ENCODE data around the gene ELP5. TPM values are rescaled to one million over a fixed set of nuclear protein-coding genes. Genes with fewer than 3 reads are reported as not detected.

Gene ELP5
- total and polyA plus RNA-seq, 2 experiments from 2014 or later = 38.3 to 41.4 TPM

DNA sequence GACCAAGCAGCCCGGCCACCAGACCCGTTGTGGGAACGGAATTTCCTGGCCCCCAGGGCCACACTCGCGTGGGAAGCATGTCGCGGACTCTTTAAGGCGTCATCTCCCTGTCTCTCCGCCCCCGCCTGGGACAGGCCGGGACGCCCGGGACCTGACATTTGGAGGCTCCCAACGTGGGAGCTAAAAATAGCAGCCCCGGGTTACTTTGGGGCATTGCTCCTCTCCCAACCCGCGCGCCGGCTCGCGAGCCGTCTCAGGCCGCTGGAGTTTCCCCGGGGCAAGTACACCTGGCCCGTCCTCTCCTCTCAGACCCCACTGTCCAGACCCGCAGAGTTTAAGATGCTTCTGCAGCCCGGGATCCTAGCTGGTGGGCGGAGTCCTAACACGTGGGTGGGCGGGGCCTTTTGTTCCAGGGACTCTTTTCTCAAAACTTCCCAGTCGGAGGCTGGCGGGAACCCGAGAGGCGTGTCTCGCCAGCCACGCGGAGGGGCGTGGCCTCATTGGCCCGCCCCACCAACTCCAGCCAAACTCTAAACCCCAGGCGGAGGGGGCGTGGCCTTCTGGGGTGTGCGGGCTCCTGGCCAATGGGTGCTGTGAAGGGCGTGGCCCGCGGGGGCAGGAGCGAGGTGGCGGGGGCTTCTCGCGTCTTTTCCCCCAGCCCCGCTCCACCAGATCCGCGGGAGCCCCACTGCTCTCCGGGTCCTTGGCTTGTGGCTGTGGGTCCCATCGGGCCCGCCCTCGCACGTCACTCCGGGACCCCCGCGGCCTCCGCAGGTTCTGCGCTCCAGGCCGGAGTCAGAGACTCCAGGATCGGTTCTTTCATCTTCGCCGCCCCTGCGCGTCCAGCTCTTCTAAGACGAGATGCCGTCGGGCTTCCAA is 29.3 kb downstream of the ELP5 start, which contains the start of gene SLC2A4:
SLC2A4 (plus strand) TSS at position 645 of the 879 bp plus-strand sequence; CDS start at position 862, 217 bp downstream.
- H3K36me3 ChIP-seq (ENCODE audit: insufficient read depth) = peaks cover 5% of the 10 kb centered on the region; the same call in 1 of the 2 replicates
- DNase-seq (ENCODE audit: low spot score) (peak; percentile 99), ATAC-seq (peak; percentile 71)
- TF ChIP-seq EZH2 (IDR thresholded peaks at IDR 0.05; ENCODE audit: low read depth, unreplicated experiment) (no peak), STAT1 (IDR thresholded peaks at IDR 0.05; ENCODE audit: unreplicated experiment) (no peak), NANOG (IDR thresholded peaks at IDR 0.05; ENCODE audit: borderline replicate concordance) (no peak), ZNF114 (CRISPR knock-in tag; IDR thresholded peaks at IDR 0.05) (no peak), EZH2phosphoT487 (IDR thresholded peaks at IDR 0.05; ENCODE audit: unreplicated experiment) (no peak), ZNF331 (CRISPR knock-in tag; IDR thresholded peaks at IDR 0.05; ENCODE audit: low read depth) (no peak), JUNB (IDR thresholded peaks at IDR 0.05; ENCODE audit: unreplicated experiment) (no peak), POLR2AphosphoS5 (IDR thresholded peaks at IDR 0.05; ENCODE audit: low read depth) (no peak), CREB1 (CRISPR knock-in tag; IDR thresholded peaks at IDR 0.05; ENCODE audit: low read depth) (no peak)
- TF ChIP-seq, protein P1, sequence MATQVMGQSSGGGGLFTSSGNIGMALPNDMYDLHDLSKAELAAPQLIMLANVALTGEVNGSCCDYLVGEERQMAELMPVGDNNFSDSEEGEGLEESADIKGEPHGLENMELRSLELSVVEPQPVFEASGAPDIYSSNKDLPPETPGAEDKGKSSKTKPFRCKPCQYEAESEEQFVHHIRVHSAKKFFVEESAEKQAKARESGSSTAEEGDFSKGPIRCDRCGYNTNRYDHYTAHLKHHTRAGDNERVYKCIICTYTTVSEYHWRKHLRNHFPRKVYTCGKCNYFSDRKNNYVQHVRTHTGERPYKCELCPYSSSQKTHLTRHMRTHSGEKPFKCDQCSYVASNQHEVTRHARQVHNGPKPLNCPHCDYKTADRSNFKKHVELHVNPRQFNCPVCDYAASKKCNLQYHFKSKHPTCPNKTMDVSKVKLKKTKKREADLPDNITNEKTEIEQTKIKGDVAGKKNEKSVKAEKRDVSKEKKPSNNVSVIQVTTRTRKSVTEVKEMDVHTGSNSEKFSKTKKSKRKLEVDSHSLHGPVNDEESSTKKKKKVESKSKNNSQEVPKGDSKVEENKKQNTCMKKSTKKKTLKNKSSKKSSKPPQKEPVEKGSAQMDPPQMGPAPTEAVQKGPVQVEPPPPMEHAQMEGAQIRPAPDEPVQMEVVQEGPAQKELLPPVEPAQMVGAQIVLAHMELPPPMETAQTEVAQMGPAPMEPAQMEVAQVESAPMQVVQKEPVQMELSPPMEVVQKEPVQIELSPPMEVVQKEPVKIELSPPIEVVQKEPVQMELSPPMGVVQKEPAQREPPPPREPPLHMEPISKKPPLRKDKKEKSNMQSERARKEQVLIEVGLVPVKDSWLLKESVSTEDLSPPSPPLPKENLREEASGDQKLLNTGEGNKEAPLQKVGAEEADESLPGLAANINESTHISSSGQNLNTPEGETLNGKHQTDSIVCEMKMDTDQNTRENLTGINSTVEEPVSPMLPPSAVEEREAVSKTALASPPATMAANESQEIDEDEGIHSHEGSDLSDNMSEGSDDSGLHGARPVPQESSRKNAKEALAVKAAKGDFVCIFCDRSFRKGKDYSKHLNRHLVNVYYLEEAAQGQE (IDR thresholded peaks at IDR 0.05; ENCODE audit: unreplicated experiment) = no peak
- TF ChIP-seq, protein P2, sequence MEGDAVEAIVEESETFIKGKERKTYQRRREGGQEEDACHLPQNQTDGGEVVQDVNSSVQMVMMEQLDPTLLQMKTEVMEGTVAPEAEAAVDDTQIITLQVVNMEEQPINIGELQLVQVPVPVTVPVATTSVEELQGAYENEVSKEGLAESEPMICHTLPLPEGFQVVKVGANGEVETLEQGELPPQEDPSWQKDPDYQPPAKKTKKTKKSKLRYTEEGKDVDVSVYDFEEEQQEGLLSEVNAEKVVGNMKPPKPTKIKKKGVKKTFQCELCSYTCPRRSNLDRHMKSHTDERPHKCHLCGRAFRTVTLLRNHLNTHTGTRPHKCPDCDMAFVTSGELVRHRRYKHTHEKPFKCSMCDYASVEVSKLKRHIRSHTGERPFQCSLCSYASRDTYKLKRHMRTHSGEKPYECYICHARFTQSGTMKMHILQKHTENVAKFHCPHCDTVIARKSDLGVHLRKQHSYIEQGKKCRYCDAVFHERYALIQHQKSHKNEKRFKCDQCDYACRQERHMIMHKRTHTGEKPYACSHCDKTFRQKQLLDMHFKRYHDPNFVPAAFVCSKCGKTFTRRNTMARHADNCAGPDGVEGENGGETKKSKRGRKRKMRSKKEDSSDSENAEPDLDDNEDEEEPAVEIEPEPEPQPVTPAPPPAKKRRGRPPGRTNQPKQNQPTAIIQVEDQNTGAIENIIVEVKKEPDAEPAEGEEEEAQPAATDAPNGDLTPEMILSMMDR (conservative IDR thresholded peaks at IDR 0.05; ENCODE audit: low read depth in 2 of 2) = no peak
- TF ChIP-seq, protein P3, sequence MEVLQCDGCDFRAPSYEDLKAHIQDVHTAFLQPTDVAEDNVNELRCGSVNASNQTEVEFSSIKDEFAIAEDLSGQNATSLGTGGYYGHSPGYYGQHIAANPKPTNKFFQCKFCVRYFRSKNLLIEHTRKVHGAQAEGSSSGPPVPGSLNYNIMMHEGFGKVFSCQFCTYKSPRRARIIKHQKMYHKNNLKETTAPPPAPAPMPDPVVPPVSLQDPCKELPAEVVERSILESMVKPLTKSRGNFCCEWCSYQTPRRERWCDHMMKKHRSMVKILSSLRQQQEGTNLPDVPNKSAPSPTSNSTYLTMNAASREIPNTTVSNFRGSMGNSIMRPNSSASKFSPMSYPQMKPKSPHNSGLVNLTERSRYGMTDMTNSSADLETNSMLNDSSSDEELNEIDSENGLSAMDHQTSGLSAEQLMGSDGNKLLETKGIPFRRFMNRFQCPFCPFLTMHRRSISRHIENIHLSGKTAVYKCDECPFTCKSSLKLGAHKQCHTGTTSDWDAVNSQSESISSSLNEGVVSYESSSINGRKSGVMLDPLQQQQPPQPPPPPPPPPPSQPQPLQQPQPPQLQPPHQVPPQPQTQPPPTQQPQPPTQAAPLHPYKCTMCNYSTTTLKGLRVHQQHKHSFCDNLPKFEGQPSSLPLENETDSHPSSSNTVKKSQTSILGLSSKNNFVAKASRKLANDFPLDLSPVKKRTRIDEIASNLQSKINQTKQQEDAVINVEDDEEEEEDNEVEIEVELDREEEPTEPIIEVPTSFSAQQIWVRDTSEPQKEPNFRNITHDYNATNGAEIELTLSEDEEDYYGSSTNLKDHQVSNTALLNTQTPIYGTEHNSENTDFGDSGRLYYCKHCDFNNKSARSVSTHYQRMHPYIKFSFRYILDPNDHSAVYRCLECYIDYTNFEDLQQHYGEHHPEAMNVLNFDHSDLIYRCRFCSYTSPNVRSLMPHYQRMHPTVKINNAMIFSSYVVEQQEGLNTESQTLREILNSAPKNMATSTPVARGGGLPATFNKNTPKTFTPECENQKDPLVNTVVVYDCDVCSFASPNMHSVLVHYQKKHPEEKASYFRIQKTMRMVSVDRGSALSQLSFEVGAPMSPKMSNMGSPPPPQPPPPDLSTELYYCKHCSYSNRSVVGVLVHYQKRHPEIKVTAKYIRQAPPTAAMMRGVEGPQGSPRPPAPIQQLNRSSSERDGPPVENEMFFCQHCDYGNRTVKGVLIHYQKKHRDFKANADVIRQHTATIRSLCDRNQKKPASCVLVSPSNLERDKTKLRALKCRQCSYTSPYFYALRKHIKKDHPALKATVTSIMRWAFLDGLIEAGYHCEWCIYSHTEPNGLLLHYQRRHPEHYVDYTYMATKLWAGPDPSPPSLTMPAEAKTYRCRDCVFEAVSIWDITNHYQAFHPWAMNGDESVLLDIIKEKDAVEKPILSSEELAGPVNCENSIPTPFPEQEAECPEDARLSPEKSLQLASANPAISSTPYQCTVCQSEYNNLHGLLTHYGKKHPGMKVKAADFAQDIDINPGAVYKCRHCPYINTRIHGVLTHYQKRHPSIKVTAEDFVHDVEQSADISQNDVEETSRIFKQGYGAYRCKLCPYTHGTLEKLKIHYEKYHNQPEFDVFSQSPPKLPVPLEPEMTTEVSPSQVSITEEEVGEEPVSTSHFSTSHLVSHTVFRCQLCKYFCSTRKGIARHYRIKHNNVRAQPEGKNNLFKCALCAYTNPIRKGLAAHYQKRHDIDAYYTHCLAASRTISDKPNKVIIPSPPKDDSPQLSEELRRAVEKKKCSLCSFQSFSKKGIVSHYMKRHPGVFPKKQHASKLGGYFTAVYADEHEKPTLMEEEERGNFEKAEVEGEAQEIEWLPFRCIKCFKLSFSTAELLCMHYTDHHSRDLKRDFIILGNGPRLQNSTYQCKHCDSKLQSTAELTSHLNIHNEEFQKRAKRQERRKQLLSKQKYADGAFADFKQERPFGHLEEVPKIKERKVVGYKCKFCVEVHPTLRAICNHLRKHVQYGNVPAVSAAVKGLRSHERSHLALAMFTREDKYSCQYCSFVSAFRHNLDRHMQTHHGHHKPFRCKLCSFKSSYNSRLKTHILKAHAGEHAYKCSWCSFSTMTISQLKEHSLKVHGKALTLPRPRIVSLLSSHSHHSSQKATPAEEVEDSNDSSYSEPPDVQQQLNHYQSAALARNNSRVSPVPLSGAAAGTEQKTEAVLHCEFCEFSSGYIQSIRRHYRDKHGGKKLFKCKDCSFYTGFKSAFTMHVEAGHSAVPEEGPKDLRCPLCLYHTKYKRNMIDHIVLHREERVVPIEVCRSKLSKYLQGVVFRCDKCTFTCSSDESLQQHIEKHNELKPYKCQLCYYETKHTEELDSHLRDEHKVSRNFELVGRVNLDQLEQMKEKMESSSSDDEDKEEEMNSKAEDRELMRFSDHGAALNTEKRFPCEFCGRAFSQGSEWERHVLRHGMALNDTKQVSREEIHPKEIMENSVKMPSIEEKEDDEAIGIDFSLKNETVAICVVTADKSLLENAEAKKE (CRISPR knock-in tag; IDR thresholded peaks at IDR 0.05) = no peak
- TF ChIP-seq, protein P4, sequence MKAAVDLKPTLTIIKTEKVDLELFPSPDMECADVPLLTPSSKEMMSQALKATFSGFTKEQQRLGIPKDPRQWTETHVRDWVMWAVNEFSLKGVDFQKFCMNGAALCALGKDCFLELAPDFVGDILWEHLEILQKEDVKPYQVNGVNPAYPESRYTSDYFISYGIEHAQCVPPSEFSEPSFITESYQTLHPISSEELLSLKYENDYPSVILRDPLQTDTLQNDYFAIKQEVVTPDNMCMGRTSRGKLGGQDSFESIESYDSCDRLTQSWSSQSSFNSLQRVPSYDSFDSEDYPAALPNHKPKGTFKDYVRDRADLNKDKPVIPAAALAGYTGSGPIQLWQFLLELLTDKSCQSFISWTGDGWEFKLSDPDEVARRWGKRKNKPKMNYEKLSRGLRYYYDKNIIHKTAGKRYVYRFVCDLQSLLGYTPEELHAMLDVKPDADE (IDR thresholded peaks at IDR 0.05) = no peak
- no peaks in the 10 kb centered on the region for H3K9me2 ChIP-seq (ENCODE audit: insufficient read depth)
- H3K4me2 ChIP-seq = peak within 1 kb of the TSS; percentile 86
- H3K4me1 ChIP-seq (ENCODE audit: insufficient read depth) = peaks cover 13% of the 10 kb centered on the region; the same call in 1 of the 2 replicates
- peak within 1 kb of the TSS; percentile 76 for H2AFZ ChIP-seq
- H4K20me1 ChIP-seq (replicated peaks; ENCODE audit: insufficient read depth) = peaks cover 3% of the 10 kb centered on the region; the same call in 1 of the 2 replicates
- Mint-ChIP-seq H3K27ac (no peak within 1 kb of the TSS), H3K4me1 (peaks cover 24% of the 10 kb centered on the region), H3K36me3 (ENCODE audit: low read depth) (peaks cover 5% of the 10 kb centered on the region), H3K27me3 (ENCODE audit: insufficient read depth, low read depth, poor library complexity) (peaks cover 17% of the 10 kb centered on the region), H3K9me3 (no peaks in the 10 kb centered on the region; the same call in 2 of the 3 replicates), H3K4me3 (peak within 1 kb of the TSS; percentile 59)
- no peak within 1 kb of the TSS for H3K27ac ChIP-seq (ENCODE audit: low read depth)
- H3K4me3 ChIP-seq = peak within 1 kb of the TSS; percentile 89
- peaks cover 10% of the 10 kb centered on the region for H3K27me3 ChIP-seq (ENCODE audit: insufficient read depth)
- peaks cover 15% of the 10 kb centered on the region; the same call in 1 of the 2 replicates for H3F3A ChIP-seq (replicated peaks; ENCODE audit: low read depth)
- no peaks in the 10 kb centered on the region for H3K79me2 ChIP-seq (replicated peaks; ENCODE audit: insufficient read depth)

All from GM23338 (cell line).